ENCODE measurements around the gene GMFB.

GMFB gene

DNA sequence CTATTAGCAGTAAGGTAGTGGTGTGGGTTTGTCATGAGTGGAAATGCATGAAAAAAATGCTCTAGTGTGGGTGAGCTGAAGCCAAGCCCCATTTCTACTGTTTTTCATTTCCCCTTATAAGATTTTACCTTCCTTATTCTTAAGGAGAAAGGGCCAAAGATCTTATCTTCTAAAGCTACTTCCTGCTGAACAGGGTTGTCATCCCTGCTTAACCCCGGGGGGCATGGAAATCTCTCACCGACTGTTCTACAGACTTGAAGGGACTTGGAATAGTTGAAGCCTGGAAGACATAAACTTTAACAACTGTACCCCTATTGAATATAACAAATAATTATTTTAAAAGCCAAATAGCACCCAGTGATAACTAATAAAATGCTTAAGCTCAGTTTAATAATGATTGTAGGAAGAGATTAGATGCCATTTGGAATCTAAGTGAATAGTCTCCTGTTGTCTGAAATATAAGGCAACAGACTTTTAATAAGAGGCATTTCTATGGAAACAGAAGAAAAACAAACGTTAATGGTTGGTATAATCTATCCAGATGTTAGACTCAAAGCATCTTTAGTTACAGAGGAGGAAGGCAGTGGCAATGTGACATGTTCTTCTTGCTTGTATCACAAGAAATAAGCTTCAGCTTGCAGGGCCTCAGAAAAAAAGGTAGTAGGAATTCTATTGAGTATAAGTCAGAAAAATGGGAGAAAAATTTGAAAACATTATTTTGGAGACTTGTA, 1.8 kb upstream of the GMFB start:
- no peak for DNase-seq (ENCODE audit: low read depth in 2 of 2)

DNA sequence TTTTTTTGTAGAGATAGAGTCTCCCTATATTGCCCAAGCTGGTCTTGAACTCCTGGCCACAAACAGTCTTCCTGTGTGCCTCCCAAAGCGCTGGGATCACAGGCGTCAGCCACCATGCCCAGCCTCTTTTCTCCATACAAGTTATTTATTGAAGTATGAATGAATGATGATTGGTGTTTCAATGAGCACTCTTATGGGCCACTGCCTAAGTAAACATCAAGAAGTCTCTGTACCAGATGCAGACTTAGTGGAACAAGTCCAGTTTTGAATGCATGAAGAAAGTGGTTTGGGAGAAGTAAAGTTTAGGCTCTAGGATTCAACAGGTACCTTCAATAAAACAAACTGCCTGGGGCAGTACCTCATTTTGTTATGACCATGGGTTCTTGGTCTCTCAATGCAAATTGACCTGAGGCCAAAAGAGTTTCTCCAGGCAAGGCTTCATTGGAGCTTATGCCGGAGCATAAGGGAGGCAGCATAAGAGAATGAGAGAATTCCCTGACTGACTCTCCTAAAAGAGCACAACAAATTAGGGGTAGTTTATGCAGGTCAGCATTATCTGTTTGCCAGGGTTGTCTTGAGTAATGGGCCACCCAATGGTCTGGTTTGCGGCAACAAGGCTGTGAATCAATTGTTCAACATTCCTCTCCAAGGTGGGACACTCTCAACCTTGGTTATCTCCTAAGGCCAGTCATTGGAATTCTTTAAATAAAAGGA, 1.1 kb upstream of the GMFB start:
- no peak for DNase-seq (ENCODE audit: low read depth in 2 of 2)

GRCh38 chr14:54489318-54489683, 521 bp upstream of the GMFB start:
- no peak for DNase-seq (ENCODE audit: low read depth in 2 of 2)

DNA sequence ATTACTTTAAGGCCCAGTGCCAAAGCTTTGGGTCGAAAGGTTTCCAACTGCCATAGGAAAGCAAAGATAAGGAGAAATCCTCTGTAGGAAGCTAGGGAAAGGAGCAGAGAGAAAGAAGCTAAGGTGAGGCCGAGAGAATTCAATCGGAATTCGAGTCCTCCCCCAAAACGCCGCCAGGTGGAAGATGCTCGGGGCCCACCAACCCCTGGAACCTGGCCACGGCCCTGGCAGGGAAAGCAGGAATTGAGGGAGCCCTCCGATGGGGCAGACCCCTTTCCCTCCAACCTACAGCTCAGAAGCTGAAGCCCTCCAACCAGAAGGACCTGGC, 498 bp downstream of the GMFB start:
- no peak for DNase-seq (ENCODE audit: low read depth in 2 of 2)

- DNase-seq (ENCODE audit: low read depth in 2 of 2) = no peak
Measured at GRCh38 chr14:54487771-54488170, 1.0 kb downstream of the GMFB start.

- DNase-seq (ENCODE audit: low read depth in 2 of 2) = no peak
Measured at GRCh38 chr14:54486685-54487084, 2.1 kb downstream of the GMFB start.

DNA sequence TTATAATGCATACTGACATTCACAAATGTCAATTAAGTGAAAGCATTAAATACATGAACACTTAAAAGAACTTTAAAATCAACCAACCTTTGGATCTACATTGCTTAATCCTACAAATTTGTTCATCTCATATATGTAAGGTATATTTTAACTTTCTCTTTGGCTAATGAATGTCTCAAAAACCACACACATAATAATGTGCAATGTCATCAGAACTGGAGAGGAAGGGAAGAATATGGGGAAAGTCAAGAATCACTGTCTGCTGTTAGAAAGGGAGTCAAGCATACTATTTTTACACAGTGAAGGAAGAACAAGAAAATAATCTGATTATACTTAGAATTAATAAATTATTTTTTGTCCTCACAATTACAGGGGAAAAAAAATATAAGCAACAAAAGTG, 4.9 kb downstream of the GMFB start:
- no peak for DNase-seq (ENCODE audit: low read depth in 2 of 2)

- DNase-seq (ENCODE audit: low read depth in 2 of 2) = no peak
Measured at GRCh38 chr14:54483073-54483745, 5.6 kb downstream of the GMFB start.

DNA sequence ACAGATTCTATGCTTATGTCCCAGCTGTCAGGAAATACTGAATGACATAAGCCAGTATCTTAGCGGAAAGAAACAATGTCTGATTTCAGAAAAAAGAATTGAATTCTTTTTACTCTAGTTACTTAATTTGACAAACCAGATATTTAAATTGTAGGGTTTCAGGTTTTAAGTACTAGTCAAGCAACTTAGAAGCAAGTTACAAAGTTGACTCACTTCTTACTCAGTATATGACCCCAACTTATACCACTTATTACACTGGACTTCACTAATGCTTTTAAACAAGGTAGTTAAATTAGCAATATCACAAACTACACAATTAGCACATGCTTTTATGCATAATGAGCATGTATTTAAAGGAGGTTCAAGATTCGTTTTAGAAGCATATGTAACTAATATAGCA, 7.1 kb downstream of the GMFB start:
- no peak for DNase-seq (ENCODE audit: low read depth in 2 of 2)

GRCh38 chr14:54480830-54481562, 7.8 kb downstream of the GMFB start:
- DNase-seq (ENCODE audit: low read depth in 2 of 2) = no peak

DNA sequence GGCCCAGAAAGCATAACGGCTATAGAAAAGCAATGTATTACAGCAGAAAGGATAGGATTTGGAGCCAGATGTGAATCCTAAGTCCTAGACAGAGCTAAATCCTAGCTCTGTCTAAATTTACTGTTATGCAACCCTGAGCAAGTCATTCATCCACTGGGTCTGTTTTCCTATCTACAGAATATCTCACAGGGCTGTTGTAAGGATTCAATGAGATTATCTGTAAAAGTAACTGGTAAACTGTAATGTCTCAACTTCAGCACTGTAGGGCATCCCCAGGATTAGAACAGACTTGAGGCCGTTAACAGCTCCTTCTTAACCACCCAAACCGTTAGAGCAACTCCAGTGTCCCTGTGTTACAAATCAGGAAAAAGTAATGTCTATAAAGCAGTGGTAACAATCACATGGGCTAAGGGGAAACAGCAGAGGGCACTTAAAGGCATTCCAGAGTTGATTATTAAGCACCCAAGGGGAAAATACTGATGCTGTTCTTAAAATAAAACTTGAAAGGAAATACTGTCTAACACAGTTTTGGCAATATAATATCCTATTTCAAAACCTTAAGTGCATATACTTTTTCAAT, 10.1 kb downstream of the GMFB start:
- no peak for DNase-seq (ENCODE audit: low read depth in 2 of 2)

DNA sequence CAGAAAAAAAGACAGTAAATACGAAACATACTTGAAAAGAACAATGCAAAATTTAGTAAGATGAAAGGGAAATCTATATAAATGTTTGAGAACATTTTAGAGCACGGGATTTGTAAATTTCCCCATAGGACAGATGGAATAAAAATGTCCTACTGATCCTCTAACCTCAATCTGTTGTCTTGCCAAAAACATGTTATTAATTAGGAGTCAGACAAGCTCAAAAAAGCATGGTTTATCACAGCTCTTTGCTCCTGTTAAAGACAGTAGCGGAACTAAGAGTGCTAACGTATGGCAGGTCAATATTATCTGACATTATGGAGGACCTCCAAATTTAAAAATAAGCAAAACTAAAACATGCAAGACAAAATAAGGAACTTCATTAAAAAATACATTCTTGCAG, 12.9 kb downstream of the GMFB start:
- DNase-seq (ENCODE audit: low read depth in 2 of 2) = no peak

DNA sequence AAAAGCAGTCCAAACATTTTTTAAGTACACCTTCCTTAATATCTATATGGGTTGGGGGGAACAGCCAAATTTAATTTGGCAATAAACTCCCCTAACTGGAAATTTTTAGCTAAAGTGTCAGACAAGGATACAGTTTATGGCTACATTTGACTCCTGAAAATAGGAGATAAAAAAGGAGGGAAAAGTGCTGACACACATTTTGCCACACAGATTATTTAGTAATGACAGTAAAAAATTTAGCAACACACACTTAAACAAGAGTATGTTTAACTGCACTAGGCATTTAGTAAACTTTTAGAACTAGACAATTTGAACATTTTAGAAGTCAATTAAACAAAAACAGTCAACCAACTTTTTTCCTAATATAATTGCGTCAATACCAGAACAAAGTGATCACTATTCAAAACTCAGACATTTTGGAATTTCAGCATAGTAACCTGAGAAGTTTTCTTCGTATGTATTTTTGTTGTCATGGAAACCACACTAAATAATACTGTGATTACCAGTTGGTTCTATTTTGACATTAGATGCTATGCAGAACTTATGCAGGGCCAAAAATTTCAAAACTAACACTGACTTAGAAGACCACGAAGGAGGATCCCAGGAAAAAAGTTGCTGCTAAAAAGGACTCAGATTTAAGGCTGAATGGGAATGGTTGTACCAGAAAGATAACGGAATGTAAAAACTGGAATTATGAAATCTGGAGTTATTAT, 13.4 kb downstream of the GMFB start:
- DNase-seq (ENCODE audit: low read depth in 2 of 2) = no peak

DNA sequence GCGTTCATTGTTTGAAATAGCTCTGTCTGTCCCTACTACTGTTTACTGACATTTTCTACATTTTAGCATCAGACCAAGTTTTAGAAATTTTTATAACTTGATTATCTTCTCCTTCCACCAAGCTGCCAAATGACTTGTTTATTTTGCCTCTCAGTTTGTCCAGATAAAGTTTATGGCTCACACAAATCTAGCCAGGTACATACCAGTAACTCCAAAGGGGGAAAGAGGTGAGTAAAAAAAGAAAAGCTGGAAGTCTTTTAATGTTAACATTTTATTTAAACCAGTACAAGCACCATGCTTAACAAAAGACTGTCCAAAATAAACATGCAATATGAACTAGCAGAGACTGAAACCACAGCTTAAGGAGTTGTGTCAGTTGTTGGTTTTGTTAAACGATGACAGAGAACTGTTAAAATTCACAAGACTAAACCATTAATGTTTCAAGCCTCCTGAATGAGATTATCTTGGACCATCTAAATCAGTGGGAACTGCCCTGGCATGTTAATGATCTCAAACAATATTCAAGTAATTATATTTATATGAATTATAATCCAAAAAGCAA, 14.5 kb downstream of the GMFB start:
- no peak for DNase-seq (ENCODE audit: low read depth in 2 of 2)

DNA sequence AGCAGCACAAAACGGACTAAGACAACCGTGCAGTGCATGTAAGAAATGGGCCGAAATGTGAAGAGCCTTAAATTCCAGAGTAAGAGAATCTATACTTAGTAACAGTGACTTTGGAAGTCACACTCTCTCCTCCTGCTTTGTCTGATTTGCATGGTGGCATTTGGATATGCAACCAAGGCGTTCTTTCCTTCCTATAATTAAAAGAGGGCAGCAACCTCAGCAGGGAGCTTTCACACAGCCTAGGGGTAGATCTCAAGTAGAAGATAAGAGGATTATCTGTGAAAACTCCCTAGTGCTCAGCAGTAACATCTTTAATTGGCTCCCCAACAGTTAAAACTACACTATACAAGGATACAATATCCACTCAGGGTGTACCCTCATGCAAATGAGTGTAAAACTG, 16.5 kb downstream of the GMFB start:
- no peak for DNase-seq (ENCODE audit: low read depth in 2 of 2)

- DNase-seq (ENCODE audit: low read depth in 2 of 2) = no peak
Measured at GRCh38 chr14:54471641-54472040, 17.1 kb downstream of the GMFB start.

- DNase-seq (ENCODE audit: low read depth in 2 of 2) = no peak
Measured at GRCh38 chr14:54470701-54471100, 18.1 kb downstream of the GMFB start.

- no peak for DNase-seq (ENCODE audit: low read depth in 2 of 2)
Measured at GRCh38 chr14:54467280-54467679, 21.5 kb downstream of the GMFB start.

- DNase-seq (ENCODE audit: low read depth in 2 of 2) = no peak
Measured at GRCh38 chr14:54465654-54466053, 23.1 kb downstream of the GMFB start.

- DNase-seq (ENCODE audit: low read depth in 2 of 2) = no peak
Measured at GRCh38 chr14:54462048-54462447, 26.7 kb downstream of the GMFB start.

- DNase-seq (ENCODE audit: low read depth in 2 of 2) = no peak
Measured at GRCh38 chr14:54459106-54459505, 29.7 kb downstream of the GMFB start.

Data from stimulated activated CD8-positive, alpha-beta memory T cell treated with anti-CD3 and anti-CD28 coated beads, Interleukin-7, amount 100 ng/mL, for 4 hours (primary cell).